ENCODE data around the gene TK2. TPM values are rescaled to one million over a fixed set of nuclear protein-coding genes. Genes with fewer than 3 reads are reported as not detected.
A peak's percentile ranks its signal among the peaks of the same experiment; 100 is the strongest.

The TK2 gene
- total and polyA plus RNA-seq, 10 donors, result 8.3 to 56.6 (median 31.8) TPM

DNA sequence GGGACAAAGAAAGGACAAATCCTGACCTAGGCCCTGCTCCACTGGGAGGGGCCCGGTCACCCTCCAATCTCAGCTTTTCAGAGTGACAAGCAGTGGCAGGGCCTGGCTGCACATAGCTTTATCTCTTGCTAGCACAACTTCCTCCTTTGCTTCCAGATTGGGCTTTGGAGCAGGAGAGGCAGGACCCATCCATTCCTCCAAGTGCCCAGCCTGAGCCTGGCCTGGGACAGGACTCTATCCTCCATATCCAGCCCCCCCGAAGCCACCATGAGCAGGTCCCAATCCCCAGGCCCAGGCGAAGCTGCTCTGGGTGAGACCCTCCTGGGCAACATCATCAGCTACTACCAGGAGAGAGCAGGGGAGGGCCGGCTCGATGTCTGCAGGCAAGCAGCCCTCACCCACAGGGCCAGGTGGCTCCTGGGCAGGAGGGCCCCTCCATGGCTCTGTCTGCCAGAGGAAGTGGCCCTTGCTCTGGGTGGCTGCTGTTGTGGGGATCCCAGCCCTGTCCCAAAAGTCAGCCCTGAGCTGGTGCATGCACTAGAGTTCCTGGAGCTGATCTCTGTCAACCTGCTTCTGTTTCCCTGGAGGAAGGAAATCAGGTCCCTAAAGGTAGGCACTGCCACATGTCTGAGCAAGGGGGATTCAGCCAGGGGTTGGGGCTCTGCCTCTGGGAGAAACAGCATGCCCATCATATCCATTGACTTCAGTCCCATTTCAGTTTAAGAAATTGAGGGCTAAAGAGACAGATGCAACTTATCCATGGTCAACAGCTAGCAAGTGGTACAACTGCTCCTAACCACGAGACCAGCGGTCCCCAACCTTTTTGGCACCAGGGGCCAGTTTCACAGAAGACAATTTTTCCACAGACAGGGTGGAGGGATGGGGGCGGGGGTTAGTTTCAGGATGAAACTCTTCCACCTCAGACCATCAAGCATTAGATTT lies 58.9 kb downstream of the TK2 start:
- Histone ChIP-seq H3K4me1 (peaks cover 0 to 33% (median 14%) of the 10 kb centered on the region in 6 donors), H3K9me3 (no peaks in the 10 kb centered on the region), H3K27me3 (replicated peaks in 1 of 7) (no peaks in the 10 kb centered on the region), H3K27ac (peak overlapping the region in 2 of 8 donors; percentile 20 to 25), H3K36me3 (no peaks in the 10 kb centered on the region), H3K4me3 (no peak overlapping the region)
- peak in 2 of 3 donors; percentile 21 to 33 for TF ChIP-seq POLR2AphosphoS5 (IDR thresholded peaks at IDR 0.05)
- no peak for TF ChIP-seq CTCF (IDR thresholded peaks at IDR 0.05 in 8 of 11, conservative IDR thresholded peaks at IDR 0.05 in 3 of 11)
- DNase-seq, result no peak
- intact Hi-C loops (cut with DNase I; ENCODE audit: low total_unique reads), result no loop called here
- 40 to 56% (median 51%) methylated on average over 8 of the region's 8 CpGs for WGBS, 5 donors

DNA sequence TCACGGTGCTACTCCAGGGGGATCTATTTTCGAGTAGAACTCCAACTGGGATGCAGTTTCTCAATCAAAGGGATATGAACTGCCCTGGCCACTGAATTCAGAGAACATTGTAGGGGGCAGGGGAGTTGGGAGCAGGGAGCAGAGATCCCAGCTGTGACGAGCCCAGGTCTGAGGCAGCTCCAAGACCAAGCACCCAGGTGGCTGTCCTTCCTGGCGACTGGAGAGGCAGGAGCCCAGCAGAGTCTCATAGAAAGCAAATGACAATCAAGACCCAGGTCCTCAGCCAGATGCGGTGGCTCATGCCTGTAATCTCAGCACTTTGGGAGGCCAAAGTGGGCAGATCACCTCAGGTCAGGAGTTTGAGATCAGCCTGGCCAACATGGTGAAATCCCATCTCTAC lies 60.1 kb downstream of the TK2 start:
- intact Hi-C loops (cut with DNase I; ENCODE audit: low total_unique reads), result loop anchor here (5.0 kb wide), 1 partner anchor 72 kb away; no protein-coding TSS in a partner anchor
- no peak for DNase-seq
- Histone ChIP-seq H3K27me3 (replicated peaks in 1 of 7) (no peaks in the 10 kb centered on the region), H3K36me3 (no peaks in the 10 kb centered on the region), H3K4me3 (no peak overlapping the region), H3K9me3 (no peaks in the 10 kb centered on the region), H3K27ac (no peak overlapping the region), H3K4me1 (peaks cover 0 to 42% (median 16%) of the 10 kb centered on the region in 6 donors)
- 84 to 97% (median 94%) methylated on average over 5 of the region's 5 CpGs for WGBS, 5 donors
- no peak for TF ChIP-seq POLR2A (IDR thresholded peaks at IDR 0.05)
- no peak for TF ChIP-seq CTCF (IDR thresholded peaks at IDR 0.05 in 8 of 11, conservative IDR thresholded peaks at IDR 0.05 in 3 of 11)
- TF ChIP-seq POLR2AphosphoS5 (IDR thresholded peaks at IDR 0.05), result no peak

GRCh38 chr16:66489385-66489784 lies 60.5 kb downstream of the TK2 start:
- TF ChIP-seq CTCF (IDR thresholded peaks at IDR 0.05 in 8 of 11, conservative IDR thresholded peaks at IDR 0.05 in 3 of 11) (no peak), POLR2A (IDR thresholded peaks at IDR 0.05) (no peak), POLR2AphosphoS5 (IDR thresholded peaks at IDR 0.05) (no peak)
- WGBS, 5 donors, result 81 to 89% (median 84%) methylated on average over 2 of the region's 2 CpGs
- intact Hi-C loops (cut with DNase I; ENCODE audit: low total_unique reads), result loop anchor here (5.0 kb wide), 1 partner anchor 73 kb away; no protein-coding TSS in a partner anchor

DNA sequence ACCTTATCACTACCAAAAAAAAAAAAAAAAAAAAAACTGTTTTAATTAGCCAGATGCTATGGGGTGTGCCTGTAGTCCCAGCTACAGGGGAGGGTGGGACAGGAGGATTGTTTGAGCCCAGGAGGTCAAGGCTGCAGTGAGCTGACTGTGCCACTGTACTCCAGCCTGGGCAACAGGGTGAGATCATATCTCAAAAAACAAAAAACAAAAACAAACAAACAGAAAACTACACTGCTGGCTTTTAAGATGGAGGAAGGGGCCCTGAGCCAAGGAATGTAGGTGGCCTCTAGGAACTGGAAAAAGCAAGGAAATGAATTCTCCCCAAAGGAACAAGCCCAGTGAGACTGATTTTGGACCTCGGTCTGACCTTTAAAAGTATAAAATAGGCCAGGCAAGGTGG lies 61.4 kb downstream of the TK2 start:
- TF ChIP-seq CTCF (IDR thresholded peaks at IDR 0.05 in 8 of 11, conservative IDR thresholded peaks at IDR 0.05 in 3 of 11) (no peak), POLR2A (IDR thresholded peaks at IDR 0.05) (no peak), POLR2AphosphoS5 (IDR thresholded peaks at IDR 0.05) (no peak)
- DNase-seq, result no peak
- H3K36me3 ChIP-seq, result no peaks in the 10 kb centered on the region
- H3K27ac ChIP-seq, result no peak overlapping the region
- H3K27me3 ChIP-seq (replicated peaks in 1 of 7), result no peaks in the 10 kb centered on the region
- intact Hi-C loops (cut with DNase I; ENCODE audit: low total_unique reads), result loop anchor here (5.0 kb wide), 1 partner anchor 74 kb away; no protein-coding TSS in a partner anchor
- H3K4me3 ChIP-seq, result no peak overlapping the region
- WGBS, 5 donors, result 84 to 100% (median 93%) methylated on average over 1 of the region's 1 CpG
- peaks cover 4 to 55% (median 25%) of the 10 kb centered on the region in 6 donors for H3K4me1 ChIP-seq
- no peaks in the 10 kb centered on the region for H3K9me3 ChIP-seq

More at GRCh38 chr16:66489385-66489784, 60.5 kb downstream of the TK2 start:
- Histone ChIP-seq H3K4me1 (peaks cover 0 to 47% (median 16%) of the 10 kb centered on the region in 6 donors), H3K9me3 (no peaks in the 10 kb centered on the region), H3K4me3 (no peak overlapping the region), H3K36me3 (no peaks in the 10 kb centered on the region), H3K27me3 (replicated peaks in 1 of 7) (no peaks in the 10 kb centered on the region), H3K27ac (no peak overlapping the region)
- no peak for DNase-seq
